HEK293T (cell line): ENCODE results near the gene VPREB3.

Source experiments
- CTCF ChIA-PET: fragments of 350-600 bp; formaldehyde crosslinking; extraction: SDS; loops from one replicate; lab custom pipeline; 2021; ENCODE audit warnings: antibody characterized with exemption, inconsistent platforms; lab: Yijun Ruan, JAX
- POLR2A ChIA-PET: fragments of 350-600 bp; formaldehyde crosslinking; extraction: SDS; loops from one replicate; lab custom pipeline; 2020; ENCODE audit warnings: antibody characterized with exemption, inconsistent platforms; lab: Yijun Ruan, JAX
- DNase-seq: peaks from one replicate; pipeline ENCODE4 v3.0.0; 2012; ENCODE audit warnings: mixed read lengths; ENCODE audit errors: extremely low spot score
- ARNT ChIP-seq: fragments of 450-650 bp; IDR thresholded peaks from 2 replicates; pipeline ENCODE4 v1.6.1; 2017; ENCODE audit warnings: mild to moderate bottlenecking
- BHLHE40 ChIP-seq: fragments of 450-650 bp; IDR thresholded peaks from 2 replicates; pipeline ENCODE4 v1.6.1; 2016; ENCODE audit warnings: mild to moderate bottlenecking, moderate library complexity, borderline replicate concordance
- CTBP1 ChIP-seq: fragments of 450-650 bp; IDR thresholded peaks from 2 replicates; pipeline ENCODE4 v1.6.1; 2016; ENCODE audit warnings: borderline replicate concordance
- ELF4 ChIP-seq: fragments of 450-650 bp; IDR thresholded peaks from 2 replicates; pipeline ENCODE4 v1.6.1; 2017; ENCODE audit warnings: antibody characterized with exemption
- FOXA1 ChIP-seq: fragments of 450-650 bp; IDR thresholded peaks from 2 replicates; pipeline ENCODE4 v1.6.1; 2016; ENCODE audit warnings: mild to moderate bottlenecking
- FOXK2 ChIP-seq: fragments of 450-650 bp; IDR thresholded peaks from 2 replicates; pipeline ENCODE4 v1.6.1; 2016; ENCODE audit warnings: mild to moderate bottlenecking
- FOXM1 ChIP-seq: fragments of 450-650 bp; IDR thresholded peaks from 2 replicates; pipeline ENCODE4 v1.6.1; 2017; ENCODE audit warnings: mild to moderate bottlenecking, borderline replicate concordance
- HDGF ChIP-seq: fragments of 450-650 bp; IDR thresholded peaks from 2 replicates; pipeline ENCODE4 v1.6.1; 2017; ENCODE audit warnings: antibody characterized with exemption, borderline replicate concordance
- L3MBTL2 ChIP-seq: fragments of 450-650 bp; conservative IDR thresholded peaks from 2 replicates; pipeline ENCODE4 v1.6.1; 2016; ENCODE audit warnings: mild to moderate bottlenecking
- LEF1 ChIP-seq: fragments of 450-650 bp; IDR thresholded peaks from 2 replicates; pipeline ENCODE4 v1.6.1; 2017; ENCODE audit warnings: mild to moderate bottlenecking, borderline replicate concordance
- NFRKB ChIP-seq: fragments of 450-650 bp; IDR thresholded peaks from 2 replicates; pipeline ENCODE4 v1.6.1; 2016; ENCODE audit warnings: mild to moderate bottlenecking, moderate library complexity
- SP1 ChIP-seq: fragments of 450-650 bp; IDR thresholded peaks from 2 replicates; pipeline ENCODE4 v1.6.1; 2017
- SUZ12 ChIP-seq: fragments of 450-650 bp; IDR thresholded peaks from 2 replicates; pipeline ENCODE4 v1.6.1; 2016; ENCODE audit warnings: mild to moderate bottlenecking
- TARDBP ChIP-seq: fragments of 450-650 bp; IDR thresholded peaks from 2 replicates; pipeline ENCODE4 v1.6.1; 2016
- ZNF384 ChIP-seq: fragments of 450-650 bp; IDR thresholded peaks from 2 replicates; pipeline ENCODE4 v1.6.1; 2016
- TF ChIP-seq, protein P1 (sequence below): fragments of 450-650 bp; IDR thresholded peaks from 2 replicates; pipeline ENCODE4 v1.6.1; 2016

VPREB3 gene

DNA sequence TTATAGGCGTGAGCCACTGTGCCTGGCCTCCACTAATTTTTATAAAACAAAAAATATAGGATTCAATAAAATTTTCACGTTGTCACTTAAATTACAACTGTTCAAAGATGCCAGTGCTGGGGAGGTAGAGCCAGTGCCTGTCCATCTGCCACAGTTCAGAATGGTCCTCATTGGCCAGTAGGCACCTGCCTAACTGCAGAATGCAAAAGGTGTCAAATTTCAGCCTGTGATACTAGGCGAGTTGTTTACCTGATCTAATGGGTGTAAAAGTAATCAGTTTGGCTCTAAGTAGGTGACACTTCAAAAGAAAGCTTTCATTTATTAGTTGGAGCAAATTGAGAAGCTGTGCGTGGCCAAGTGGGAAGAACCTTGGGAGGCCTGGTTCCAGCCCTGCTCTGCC, 34.9 kb upstream of the VPREB3 start:
- no peak for DNase-seq
- CTCF ChIA-PET = interaction anchor here (0.6 to 1.5 kb wide), 3 partner anchors 15 to 529 kb away, joined by 3 to 4 read pairs (median 3); partner anchors contain the start of gene MIF
- POLR2A ChIA-PET = interaction anchor here (1.5 to 1.8 kb wide), 2 partner anchors 21 to 68 kb away, joined by 4 to 5 read pairs; partner anchors contain the start of genes CHCHD10 and SLC2A11
- no peak for TF ChIP-seq L3MBTL2
- TF ChIP-seq ZNF384 = no peak
- TF ChIP-seq TARDBP = no peak
- no peak for TF ChIP-seq FOXK2
- TF ChIP-seq LEF1 = no peak
- TF ChIP-seq ARNT = no peak
- no peak for TF ChIP-seq ELF4
- no peak for TF ChIP-seq SUZ12
- no peak for TF ChIP-seq CTBP1
- TF ChIP-seq BHLHE40 = no peak
- TF ChIP-seq NFRKB = no peak

DNA sequence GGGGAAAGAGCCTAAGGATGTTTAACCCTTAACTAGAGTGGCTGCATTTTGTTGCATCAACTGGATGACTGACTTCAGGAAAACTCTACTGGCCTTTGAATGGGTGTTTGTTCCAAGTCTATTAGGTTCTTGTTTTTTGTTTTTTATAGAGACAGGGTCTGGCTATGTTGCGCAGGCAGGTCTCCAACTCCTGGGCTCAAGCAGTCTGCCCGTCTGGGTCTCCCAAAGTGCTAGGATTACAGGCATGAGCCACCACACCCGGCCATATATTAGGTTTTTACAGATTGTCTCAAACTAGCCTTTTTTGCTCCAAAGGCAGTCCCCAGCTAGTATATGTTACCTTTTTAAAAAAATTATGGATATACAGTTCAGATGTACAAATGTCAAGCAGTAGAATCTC, 33.7 kb upstream of the VPREB3 start:
- ChIA-PET CTCF (interaction anchor here (1.0 kb wide), 1 partner anchor 12 kb away, joined by 3 read pairs; no protein-coding TSS in a partner anchor), POLR2A (interaction anchor here (1.0 to 4.2 kb wide), 3 partner anchors 13 to 126 kb away, joined by 3 to 23 read pairs (median 3); partner anchors contain the start of gene CHCHD10)
- no peak for TF ChIP-seq CTBP1
- DNase-seq = no peak

DNA sequence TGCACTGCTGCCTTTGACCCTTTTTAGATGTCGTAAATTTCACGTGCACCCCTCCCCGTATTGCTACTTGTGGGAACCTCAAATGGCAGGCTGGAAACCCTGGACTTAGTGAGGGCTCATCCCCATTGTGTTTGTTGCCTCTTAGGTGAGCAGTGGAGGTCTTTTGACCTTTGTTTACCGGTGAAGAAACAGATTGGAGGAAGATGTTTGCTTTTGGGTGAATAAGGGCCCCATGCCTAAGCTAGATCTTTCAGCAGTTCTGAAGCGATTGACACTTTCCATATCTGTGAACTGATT, 33.3 kb upstream of the VPREB3 start:
- CTCF ChIA-PET = interaction anchor here (1.0 kb wide), 1 partner anchor 12 kb away, joined by 3 read pairs; no protein-coding TSS in a partner anchor
- no peak for DNase-seq
- no peak for TF ChIP-seq ZNF384
- POLR2A ChIA-PET = interaction anchor here (0.6 to 4.2 kb wide), 5 partner anchors 10 to 126 kb away, joined by 3 to 23 read pairs (median 4); partner anchors contain the start of genes CHCHD10 and SLC2A11

DNA sequence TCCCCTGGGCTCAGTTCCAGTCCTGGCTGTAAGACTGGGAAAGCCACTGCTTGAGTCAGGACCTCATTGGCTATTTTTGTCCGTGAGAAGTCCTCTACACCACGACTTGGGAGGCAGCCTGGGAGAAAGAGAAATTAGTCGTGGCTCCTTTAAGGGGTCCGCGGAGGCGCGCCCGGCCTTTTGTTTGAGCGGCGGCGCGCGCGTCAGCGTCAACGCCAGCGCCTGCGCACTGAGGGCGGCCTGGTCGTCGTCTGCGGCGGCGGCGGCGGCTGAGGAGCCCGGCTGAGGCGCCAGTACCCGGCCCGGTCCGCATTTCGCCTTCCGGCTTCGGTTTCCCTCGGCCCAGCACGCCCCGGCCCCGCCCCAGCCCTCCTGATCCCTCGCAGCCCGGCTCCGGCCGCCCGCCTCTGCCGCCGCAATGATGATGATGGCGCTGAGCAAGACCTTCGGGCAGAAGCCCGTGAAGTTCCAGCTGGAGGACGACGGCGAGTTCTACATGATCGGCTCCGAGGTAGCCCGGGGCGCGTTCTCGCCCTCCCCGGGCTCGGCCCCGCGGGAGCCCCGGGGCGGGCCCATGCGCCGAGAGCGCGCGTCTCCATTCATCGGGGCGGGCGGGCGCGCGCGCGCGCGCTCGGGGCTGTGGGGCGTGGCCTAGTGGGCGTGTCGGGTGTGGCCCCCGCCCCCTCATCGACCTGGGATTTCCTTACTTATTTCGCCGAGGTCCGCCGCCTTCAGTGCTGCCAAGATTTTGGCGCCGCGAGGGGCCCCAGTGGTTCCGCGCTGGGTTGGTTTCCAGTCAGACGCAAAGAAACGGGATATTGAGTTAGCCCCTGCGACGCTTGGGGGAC, 32.8 kb upstream of the VPREB3 start, which contains the start of gene SMARCB1:
TSS of gene SMARCB1 (plus strand) at position 215 of the 848 bp plus-strand sequence. CDS start at position 419, 204 bp downstream.
- CTCF ChIA-PET = interaction anchor here (1.0 kb wide), 1 partner anchor 11 kb away, joined by 3 read pairs; no protein-coding TSS in a partner anchor
- no peak for TF ChIP-seq SP1
- TF ChIP-seq, protein P1, sequence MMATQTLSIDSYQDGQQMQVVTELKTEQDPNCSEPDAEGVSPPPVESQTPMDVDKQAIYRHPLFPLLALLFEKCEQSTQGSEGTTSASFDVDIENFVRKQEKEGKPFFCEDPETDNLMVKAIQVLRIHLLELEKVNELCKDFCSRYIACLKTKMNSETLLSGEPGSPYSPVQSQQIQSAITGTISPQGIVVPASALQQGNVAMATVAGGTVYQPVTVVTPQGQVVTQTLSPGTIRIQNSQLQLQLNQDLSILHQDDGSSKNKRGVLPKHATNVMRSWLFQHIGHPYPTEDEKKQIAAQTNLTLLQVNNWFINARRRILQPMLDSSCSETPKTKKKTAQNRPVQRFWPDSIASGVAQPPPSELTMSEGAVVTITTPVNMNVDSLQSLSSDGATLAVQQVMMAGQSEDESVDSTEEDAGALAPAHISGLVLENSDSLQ = peak; percentile 15; the same call in 1 of the 2 replicates
- POLR2A ChIA-PET = interaction anchor here (0.6 to 4.2 kb wide), 8 partner anchors 9 to 127 kb away, joined by 3 to 23 read pairs (median 4); partner anchors contain the start of genes CHCHD10, SLC2A11 and ZNF70
- peak; percentile 98 for DNase-seq

DNA sequence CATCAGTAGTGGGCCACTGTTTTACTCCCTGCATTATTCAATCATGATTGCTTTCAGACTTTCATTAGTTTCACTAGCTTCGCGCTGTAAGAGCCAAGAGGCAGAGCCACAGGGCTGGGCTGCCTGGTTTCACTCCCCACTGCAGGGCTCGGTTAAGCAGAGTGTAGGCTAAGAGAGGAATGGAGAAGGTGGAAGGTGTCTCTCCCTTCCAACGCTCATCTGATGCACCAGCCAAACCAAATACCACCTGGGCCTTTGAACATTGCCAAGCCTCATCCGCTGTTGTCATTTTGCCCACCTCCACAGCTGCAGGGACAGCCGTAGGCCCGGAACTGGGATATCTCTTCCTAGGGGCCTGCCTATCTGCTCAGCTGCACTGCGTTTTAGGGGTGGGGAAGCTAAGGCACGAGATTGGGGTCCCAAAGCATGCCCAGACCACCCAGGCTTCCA, 32.1 kb upstream of the VPREB3 start:
- POLR2A ChIA-PET = interaction anchor here (0.9 to 4.2 kb wide), 6 partner anchors 9 to 127 kb away, joined by 3 to 23 read pairs (median 4); partner anchors contain the start of genes MMP11, SLC2A11 and ZNF70
- no peak for DNase-seq
- CTCF ChIA-PET = no interaction called here
- TF ChIP-seq BHLHE40 (no peak), SP1 (no peak), FOXM1 (no peak), ARNT (no peak), L3MBTL2 (no peak), FOXA1 (no peak), NFRKB (no peak), HDGF (no peak), SUZ12 (no peak)

DNA sequence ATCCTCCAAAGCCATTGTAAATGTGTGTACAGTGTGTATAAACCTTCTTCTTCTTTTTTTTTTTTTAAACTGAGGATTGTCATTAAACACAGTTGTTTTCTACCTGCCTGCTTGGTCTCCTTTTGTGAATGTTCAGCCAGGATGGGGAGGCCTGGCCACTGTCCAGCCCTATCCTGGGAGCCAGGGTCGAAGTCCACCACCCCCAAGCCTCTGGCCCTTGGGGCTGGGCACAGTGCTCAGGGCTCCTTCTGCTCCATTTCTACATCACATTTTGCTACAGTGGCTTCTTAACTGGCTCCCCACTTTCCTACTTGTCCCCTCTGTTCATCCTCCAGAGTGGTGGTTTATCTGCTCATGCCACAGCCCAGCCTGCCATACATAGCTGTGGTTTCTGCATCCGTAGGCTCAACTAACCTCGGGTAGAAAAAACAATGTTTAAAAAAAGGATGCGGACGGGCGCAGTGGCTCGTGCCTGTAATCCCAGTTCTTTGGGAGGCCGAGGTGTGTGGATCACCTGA, 30.0 kb upstream of the VPREB3 start:
- ChIA-PET CTCF (interaction anchor here (0.9 to 1.3 kb wide), 2 partner anchors 10 to 65 kb away, joined by 3 to 4 read pairs; no protein-coding TSS in a partner anchor), POLR2A (interaction anchor here (1.0 to 4.2 kb wide), 2 partner anchors 9 to 17 kb away, joined by 3 to 23 read pairs; no protein-coding TSS in a partner anchor)
- TF ChIP-seq, protein P1 = no peak
- TF ChIP-seq L3MBTL2 (no peak), BHLHE40 (no peak), SUZ12 (no peak), FOXK2 (no peak)
- DNase-seq = no peak

DNA sequence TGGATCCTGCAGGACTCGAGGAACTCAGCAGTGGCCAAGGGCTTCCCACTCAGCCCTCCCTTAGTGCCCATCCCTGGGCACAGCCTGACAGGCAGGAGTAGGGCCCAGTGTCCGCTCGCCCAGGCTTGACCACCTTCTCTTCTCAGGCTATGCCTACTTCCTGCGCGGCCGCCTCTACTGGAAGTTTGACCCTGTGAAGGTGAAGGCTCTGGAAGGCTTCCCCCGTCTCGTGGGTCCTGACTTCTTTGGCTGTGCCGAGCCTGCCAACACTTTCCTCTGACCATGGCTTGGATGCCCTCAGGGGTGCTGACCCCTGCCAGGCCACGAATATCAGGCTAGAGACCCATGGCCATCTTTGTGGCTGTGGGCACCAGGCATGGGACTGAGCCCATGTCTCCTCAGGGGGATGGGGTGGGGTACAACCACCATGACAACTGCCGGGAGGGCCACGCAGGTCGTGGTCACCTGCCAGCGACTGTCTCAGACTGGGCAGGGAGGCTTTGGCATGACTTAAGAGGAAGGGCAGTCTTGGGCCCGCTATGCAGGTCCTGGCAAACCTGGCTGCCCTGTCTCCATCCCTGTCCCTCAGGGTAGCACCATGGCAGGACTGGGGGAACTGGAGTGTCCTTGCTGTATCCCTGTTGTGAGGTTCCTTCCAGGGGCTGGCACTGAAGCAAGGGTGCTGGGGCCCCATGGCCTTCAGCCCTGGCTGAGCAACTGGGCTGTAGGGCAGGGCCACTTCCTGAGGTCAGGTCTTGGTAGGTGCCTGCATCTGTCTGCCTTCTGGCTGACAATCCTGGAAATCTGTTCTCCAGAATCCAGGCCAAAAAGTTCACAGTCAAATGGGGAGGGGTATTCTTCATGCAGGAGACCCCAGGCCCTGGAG, 29.3 kb upstream of the VPREB3 start:
- TF ChIP-seq ELF4 = no peak
- TF ChIP-seq TARDBP = no peak
- no peak for TF ChIP-seq FOXM1
- TF ChIP-seq NFRKB = no peak
- TF ChIP-seq HDGF = no peak
- TF ChIP-seq SUZ12 = no peak
- no peak for TF ChIP-seq CTBP1
- no peak for TF ChIP-seq SP1
- TF ChIP-seq ARNT = no peak
- TF ChIP-seq FOXA1 = no peak
- no peak for TF ChIP-seq L3MBTL2
- DNase-seq = no peak
- ChIA-PET POLR2A (interaction anchor here (4.2 kb wide), 1 partner anchor 8 kb away, joined by 23 read pairs; no protein-coding TSS in a partner anchor), CTCF (no interaction called here)
